WTC11 (cell line): ENCODE data around the gene ING5.

ENCODE experiments used
- ATF6 ChIP-seq: sonication (generic); formaldehyde crosslinking; IDR thresholded peaks from 2 replicates; pipeline ENCODE4 v1.8.1; 2023; ENCODE audit warnings: mild to moderate bottlenecking, missing genetic modification reagents
- CTCF ChIP-seq: fragments of 200-600 bp; IDR thresholded peaks from 2 replicates; pipeline ENCODE4 v1.8.0; 2022; ENCODE audit warnings: antibody characterized with exemption
- ZNF396 ChIP-seq: fragments of 250-450 bp; sonication (Bioruptor Pico); IDR thresholded peaks from 2 replicates; pipeline ENCODE4 v1.8.0; 2021; ENCODE audit warnings: mild to moderate bottlenecking, moderate library complexity, borderline replicate concordance

GRCh38 chr2:241769819-241770184, 68.0 kb downstream of the ING5 start:
- no peak for TF ChIP-seq CTCF
- no peak for TF ChIP-seq ATF6 (CRISPR knock-in tag)
- TF ChIP-seq ZNF396: no peak
